Prostate gland (tissue), 2 donors: ENCODE data around the gene FCMR. TPM values are rescaled to one million over a fixed set of nuclear protein-coding genes. Genes with fewer than 3 reads are reported as not detected.

Source experiments
- DNase-seq: peaks from one replicate; pipeline ENCODE4 v3.0.0-alpha.2; 2019; ENCODE audit warnings: low spot score
- H3K27ac ChIP-seq, 2 donors: fragments of 200-600 bp; sonication (generic); 2 replicates each; pipeline ENCODE4 v1.5.1; 2017 to 2019
- H3K27me3 ChIP-seq: fragments of 200-600 bp; sonication (generic); replicated peaks from 2 replicates; pipeline ENCODE4 v1.5.1; 2019; ENCODE audit not compliant: insufficient read depth
- H3K36me3 ChIP-seq, 2 donors: fragments of 200-600 bp; sonication (generic); 1 replicate in 1 of 2; 2 replicates in 1 of 2; pipeline versions ENCODE4 v1.5.1 to v1.8.1; 2017 to 2019
- H3K4me1 ChIP-seq: fragments of 200-600 bp; sonication (generic); replicated peaks from 2 replicates; pipeline ENCODE4 v1.5.1; 2019
- H3K4me3 ChIP-seq, 2 donors: fragments of 200-600 bp; sonication (generic); 2 replicates each; pipeline ENCODE4 v1.5.1; 2017 to 2019
- H3K9me3 ChIP-seq: fragments of 200-600 bp; sonication (generic); 2 replicates; pipeline ENCODE4 v1.5.1; 2017
- POLR2A ChIP-seq: fragments of 450-650 bp; IDR thresholded peaks from one replicate; pipeline ENCODE4 v1.6.1; 2016; ENCODE audit warnings: antibody characterized with exemption, mild to moderate bottlenecking
- POLR2AphosphoS5 ChIP-seq: sonication (generic); formaldehyde crosslinking; IDR thresholded peaks from one replicate; pipeline ENCODE4 v1.6.1; 2017; ENCODE audit warnings: antibody characterized with exemption
- WGBS: methylation state at CpG from one replicate; pipeline ENCODE4 v1.1.5; 2018; 5-methylcytosine and 5-hydroxymethylcytosine counted together
- intact Hi-C: fragments of 100-400 bp; cut with DNase I; formaldehyde crosslinking; loops from one replicate; pipeline ENCODE4 v1.14.2; 2022
- total RNA-seq, 2 donors: library from RNA; depleted of rRNA; stranded (reverse); fragments of >200 nt; gene quantifications; one replicate each; pipeline ENCODE4 v1.1.0, GENCODE V29; 2016
- TF ChIP-seq, protein P1 (sequence below), 4 experiments: fragments of 200-600 bp in 2 of 4; fragments of 450-650 bp in 2 of 4; sonication (generic) in 2 of 4; IDR thresholded peaks; 1 replicate in 3 of 4; 2 replicates in 1 of 4; pipeline ENCODE4 v1.5.1; 2016 to 2019; ENCODE audit warnings: antibody characterized with exemption in 4 of 4, mild to moderate bottlenecking in 2 of 4, moderate library complexity in 2 of 4

Gene FCMR
- total RNA-seq, 2 donors from 2014 or later: 1.7 to 2.2 TPM

GRCh38 chr1:206931709-206932108 lies 10.0 kb upstream of the FCMR start:
- intact Hi-C loops: no loop called here
- Histone ChIP-seq H3K27ac (no peak overlapping the region), H3K9me3 (no peaks in the 10 kb centered on the region), H3K4me3 (no peak overlapping the region), H3K27me3 (no peaks in the 10 kb centered on the region), H3K36me3 (no peaks in the 10 kb centered on the region), H3K4me1 (no peaks in the 10 kb centered on the region)
- TF ChIP-seq POLR2A (no peak), POLR2AphosphoS5 (no peak)
- TF ChIP-seq, protein P1, sequence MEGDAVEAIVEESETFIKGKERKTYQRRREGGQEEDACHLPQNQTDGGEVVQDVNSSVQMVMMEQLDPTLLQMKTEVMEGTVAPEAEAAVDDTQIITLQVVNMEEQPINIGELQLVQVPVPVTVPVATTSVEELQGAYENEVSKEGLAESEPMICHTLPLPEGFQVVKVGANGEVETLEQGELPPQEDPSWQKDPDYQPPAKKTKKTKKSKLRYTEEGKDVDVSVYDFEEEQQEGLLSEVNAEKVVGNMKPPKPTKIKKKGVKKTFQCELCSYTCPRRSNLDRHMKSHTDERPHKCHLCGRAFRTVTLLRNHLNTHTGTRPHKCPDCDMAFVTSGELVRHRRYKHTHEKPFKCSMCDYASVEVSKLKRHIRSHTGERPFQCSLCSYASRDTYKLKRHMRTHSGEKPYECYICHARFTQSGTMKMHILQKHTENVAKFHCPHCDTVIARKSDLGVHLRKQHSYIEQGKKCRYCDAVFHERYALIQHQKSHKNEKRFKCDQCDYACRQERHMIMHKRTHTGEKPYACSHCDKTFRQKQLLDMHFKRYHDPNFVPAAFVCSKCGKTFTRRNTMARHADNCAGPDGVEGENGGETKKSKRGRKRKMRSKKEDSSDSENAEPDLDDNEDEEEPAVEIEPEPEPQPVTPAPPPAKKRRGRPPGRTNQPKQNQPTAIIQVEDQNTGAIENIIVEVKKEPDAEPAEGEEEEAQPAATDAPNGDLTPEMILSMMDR (IDR thresholded peaks at IDR 0.05): no peak
- no peak for DNase-seq
- 87% methylated on average over 6 of the region's 6 CpGs for WGBS

DNA sequence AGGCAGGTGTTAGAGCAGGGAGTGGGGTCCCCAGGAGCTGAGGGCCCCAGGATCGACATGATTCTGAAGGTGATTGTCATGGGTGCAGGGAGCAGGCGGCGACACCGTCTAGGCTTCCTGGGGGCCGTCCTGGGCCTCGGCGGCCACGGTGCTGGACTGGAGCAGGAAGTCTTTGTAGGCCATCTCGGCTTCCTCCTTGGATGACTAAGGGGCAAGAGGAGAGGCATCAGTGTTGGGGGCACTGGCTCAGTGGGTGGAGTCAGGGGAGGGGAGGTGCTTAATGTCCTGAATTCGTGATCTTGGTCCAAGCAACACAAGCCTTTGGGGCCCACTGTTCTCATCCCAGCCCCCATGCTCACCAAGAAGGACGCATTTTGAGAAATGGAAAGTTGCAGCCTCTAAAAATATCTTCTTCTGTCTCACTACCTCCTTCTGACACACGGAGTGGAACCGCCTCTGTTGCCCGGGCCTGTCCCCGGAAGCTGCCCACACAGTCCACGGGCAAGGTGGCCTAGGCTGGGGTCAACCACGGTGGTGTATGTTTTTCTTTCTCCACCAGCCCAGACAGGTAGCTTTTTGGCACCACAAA lies 8.6 kb upstream of the FCMR start:
- DNase-seq: no peak
- 73% methylated on average over 17 of the region's 17 CpGs for whole genome bisulfite sequencing
- no peak overlapping the region for H3K27ac ChIP-seq

DNA sequence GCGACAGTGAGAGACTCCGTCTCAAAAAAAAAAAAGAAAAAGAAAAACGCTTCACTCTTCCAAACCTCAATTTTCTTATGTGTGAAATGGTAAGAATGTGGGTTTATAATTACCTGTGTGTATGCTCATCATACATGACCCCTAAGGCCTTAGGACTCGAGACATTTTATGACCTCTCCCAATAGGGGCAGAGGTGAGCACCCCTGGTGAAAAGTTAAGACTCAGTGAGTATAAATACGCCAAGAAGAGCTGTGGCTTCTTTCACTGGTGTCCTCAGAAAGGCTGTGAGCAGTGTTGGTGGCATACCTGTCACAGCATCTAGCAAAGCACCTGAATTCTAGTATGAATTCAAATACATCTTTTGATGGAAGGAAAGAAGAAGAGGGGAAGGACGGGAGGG lies 7.8 kb upstream of the FCMR start:
- H3K27ac ChIP-seq: no peak overlapping the region
- H3K4me3 ChIP-seq: no peak overlapping the region
- TF ChIP-seq POLR2AphosphoS5 (no peak), POLR2A (no peak)
- TF ChIP-seq, protein P1 (IDR thresholded peaks at IDR 0.05): no peak
- H3K27me3 ChIP-seq: no peaks in the 10 kb centered on the region
- H3K9me3 ChIP-seq: no peaks in the 10 kb centered on the region
- 88% methylated on average over 6 of the region's 6 CpGs for WGBS
- no peak for DNase-seq
- H3K4me1 ChIP-seq: no peaks in the 10 kb centered on the region
- intact Hi-C loops: no loop called here
- no peaks in the 10 kb centered on the region for H3K36me3 ChIP-seq

More for the DNA sequence above, 8.6 kb upstream of the FCMR start:
- TF ChIP-seq, protein P1 (IDR thresholded peaks at IDR 0.05): no peak
- TF ChIP-seq POLR2AphosphoS5: no peak
- no peak for TF ChIP-seq POLR2A
- Histone ChIP-seq H3K4me1 (no peaks in the 10 kb centered on the region), H3K36me3 (no peaks in the 10 kb centered on the region), H3K9me3 (no peaks in the 10 kb centered on the region), H3K27me3 (no peaks in the 10 kb centered on the region), H3K4me3 (no peak overlapping the region)
- intact Hi-C loops: no loop called here

DNA sequence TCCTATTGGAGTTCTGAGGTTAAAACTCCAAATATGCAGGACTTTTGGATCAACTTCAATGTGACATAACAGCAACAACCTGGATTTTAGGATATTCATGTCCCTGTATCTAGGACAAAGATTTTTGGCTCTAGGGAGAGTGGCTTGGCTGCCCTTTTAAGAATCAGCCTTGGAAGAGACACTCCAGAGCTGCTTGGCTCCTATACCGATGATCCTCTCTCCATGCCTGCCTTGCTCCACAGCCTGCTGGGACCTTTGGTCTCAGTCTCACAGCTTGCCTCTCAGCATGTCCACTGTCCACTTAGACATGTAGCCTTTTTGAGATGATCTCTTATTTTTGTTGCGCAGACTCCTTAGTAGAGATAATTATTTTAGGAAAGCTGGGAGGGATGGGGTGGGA lies 4.5 kb upstream of the FCMR start:
- Histone ChIP-seq H3K27me3 (no peaks in the 10 kb centered on the region), H3K36me3 (no peaks in the 10 kb centered on the region), H3K4me1 (no peaks in the 10 kb centered on the region), H3K9me3 (no peaks in the 10 kb centered on the region), H3K27ac (no peak overlapping the region), H3K4me3 (no peak overlapping the region)
- intact Hi-C loops: no loop called here
- 98% methylated on average over 2 of the region's 2 CpGs for WGBS
- no peak for DNase-seq
- TF ChIP-seq, protein P1 (IDR thresholded peaks at IDR 0.05): no peak
- TF ChIP-seq POLR2AphosphoS5: no peak
- no peak for TF ChIP-seq POLR2A

GRCh38 chr1:206925106-206925736 lies 3.5 kb upstream of the FCMR start:
- Histone ChIP-seq H3K27ac (no peak overlapping the region), H3K4me3 (no peak overlapping the region), H3K4me1 (no peaks in the 10 kb centered on the region), H3K27me3 (no peaks in the 10 kb centered on the region), H3K36me3 (no peaks in the 10 kb centered on the region), H3K9me3 (no peaks in the 10 kb centered on the region)
- TF ChIP-seq POLR2AphosphoS5 (no peak), POLR2A (no peak)
- TF ChIP-seq, protein P1 (IDR thresholded peaks at IDR 0.05): no peak
- DNase-seq: no peak
- intact Hi-C loops: no loop called here
- WGBS: 77% methylated on average over 11 of the region's 11 CpGs
